PC-9 (cell line): ENCODE data around the gene CYP2B6. TPM values are rescaled to one million over a fixed set of nuclear protein-coding genes. Genes with fewer than 3 reads are reported as not detected.

Source experiments
- BruUV-seq: library from RNA; stranded (reverse); fragments of 400-500 nt; replicated peaks from 2 replicates; lab custom pipeline; 2021; lab: Mats Ljungman, UMichigan
- CTCF ChIA-PET: fragments of 300-600 bp; sonication (Branson Sonifier 250); formaldehyde crosslinking; loops from one replicate; lab custom pipeline; 2022; ENCODE audit warnings: antibody characterized with exemption; lab: Charles Lee
- POLR2A ChIA-PET: fragments of 300-600 bp; sonication (Branson Sonifier 250); formaldehyde crosslinking; loops from one replicate; lab custom pipeline; 2022; ENCODE audit warnings: antibody characterized with exemption; ENCODE audit not compliant: unreplicated experiment; lab: Charles Lee
- DNase-seq, 2 experiments: peaks; one replicate each; pipeline versions ENCODE4 v3.0.0 to v3.0.0-alpha.2; 2015 to 2022; ENCODE audit warnings: mixed read lengths in 1 of 2
- H2AFZ ChIP-seq: fragments of 200-600 bp; sonication (generic); 2 replicates; pipeline ENCODE4 v1.8.1; 2017; ENCODE audit warnings: antibody characterized with exemption
- H3F3A ChIP-seq: fragments of 200-600 bp; sonication (generic); 2 replicates; pipeline ENCODE4 v1.8.1; 2017; ENCODE audit warnings: antibody characterized with exemption, mild to moderate bottlenecking, low read depth; ENCODE audit not compliant: insufficient read depth
- H3K27ac ChIP-seq: fragments of 200-600 bp; sonication (generic); 2 replicates; pipeline ENCODE4 v1.6.1; 2016; ENCODE audit warnings: mixed run types
- H3K27me3 ChIP-seq: fragments of 200-600 bp; sonication (generic); 2 replicates; pipeline ENCODE4 v1.6.1; 2016; ENCODE audit warnings: low read depth, mixed run types; ENCODE audit not compliant: insufficient read depth
- H3K36me3 ChIP-seq: fragments of 200-600 bp; sonication (generic); 2 replicates; pipeline ENCODE4 v1.6.1; 2016; ENCODE audit warnings: low read depth, mixed run types
- H3K4me1 ChIP-seq: fragments of 200-600 bp; sonication (generic); replicated peaks from 2 replicates; pipeline ENCODE4 v1.6.1; 2016; ENCODE audit warnings: mixed run types; ENCODE audit not compliant: insufficient read depth
- H3K4me2 ChIP-seq: fragments of 200-600 bp; sonication (generic); 2 replicates; pipeline ENCODE4 v1.6.1; 2017; ENCODE audit warnings: mixed run types
- H3K4me3 ChIP-seq: fragments of 200-600 bp; sonication (generic); 2 replicates; pipeline ENCODE4 v1.6.1; 2016; ENCODE audit warnings: mixed run types
- H3K79me2 ChIP-seq: fragments of 200-600 bp; sonication (generic); 2 replicates; pipeline ENCODE4 v1.6.1; 2017; ENCODE audit warnings: low read depth, mixed run types
- H3K9me2 ChIP-seq: fragments of 200-600 bp; sonication (generic); 2 replicates; pipeline ENCODE4 v1.8.1; 2017; ENCODE audit warnings: mild to moderate bottlenecking; ENCODE audit not compliant: insufficient read depth
- H3K9me3 ChIP-seq: fragments of 200-600 bp; sonication (generic); 2 replicates; pipeline ENCODE4 v1.8.1; 2016; ENCODE audit warnings: low read depth; ENCODE audit not compliant: insufficient read depth
- H4K20me1 ChIP-seq: fragments of 200-600 bp; sonication (generic); 2 replicates; pipeline ENCODE4 v1.8.1; 2017; ENCODE audit not compliant: insufficient read depth
- CTCF ChIP-seq: fragments of 200-600 bp; sonication (generic); conservative IDR thresholded peaks from 2 replicates; pipeline ENCODE4 v1.6.1; 2017; ENCODE audit warnings: mixed run types, antibody characterized with exemption, mild to moderate bottlenecking, moderate library complexity
- EZH2 ChIP-seq: fragments of 200-600 bp; sonication (generic); IDR thresholded peaks from 2 replicates; pipeline ENCODE4 v1.8.0; 2017; ENCODE audit warnings: antibody characterized with exemption, low read depth
- intact Hi-C: fragments of 100-400 bp; cut with micrococcal nuclease; formaldehyde crosslinking; loops from one replicate; pipeline ENCODE4 v1.10.0; 2022; ENCODE audit not compliant: unreplicated experiment
- total RNA-seq: library from RNA; stranded (reverse); gene quantifications from 2 replicates; pipeline ENCODE4 v1.2.3, GENCODE V29; 2021

The CYP2B6 gene
- total RNA-seq, 1 experiment from 2014 or later, result not detected

- H3K4me3 ChIP-seq, result no peak overlapping the region
- DNase-seq, result no peak
- H3K4me2 ChIP-seq, result no peak overlapping the region
- H3K9me2 ChIP-seq, result no peaks in the 10 kb centered on the region
- H3K4me1 ChIP-seq, result peaks cover 16% of the 10 kb centered on the region
- no peak overlapping the region for H2AFZ ChIP-seq
- H3K27me3 ChIP-seq, result peaks cover 5% of the 10 kb centered on the region; the same call in 1 of the 2 replicates
- H4K20me1 ChIP-seq, result no peaks in the 10 kb centered on the region
- no peaks in the 10 kb centered on the region for H3K36me3 ChIP-seq
- TF ChIP-seq EZH2 (no peak), CTCF (no peak)
- H3K27ac ChIP-seq, result no peak overlapping the region
- BruUV-seq, result no TSS peak
- POLR2A ChIA-PET, result no interaction called here
- H3F3A ChIP-seq, result peaks cover 10% of the 10 kb centered on the region; the same call in 1 of the 2 replicates
- intact Hi-C loops, result no loop called here
- CTCF ChIA-PET, result no interaction called here
- no peaks in the 10 kb centered on the region for H3K79me2 ChIP-seq
- no peaks in the 10 kb centered on the region for H3K9me3 ChIP-seq
Measured at GRCh38 chr19:41027273-41027967, 36.3 kb downstream of the CYP2B6 start.

- TF ChIP-seq EZH2 (no peak), CTCF (no peak)
- CTCF ChIA-PET, result no interaction called here
- intact Hi-C loops, result no loop called here
Measured at GRCh38 chr19:41029524-41030432, 38.7 kb downstream of the CYP2B6 start.

GRCh38 chr19:41030651-41031050 is 39.6 kb downstream of the CYP2B6 start:
- Histone ChIP-seq H2AFZ (no peak overlapping the region), H3K27me3 (peaks cover 5% of the 10 kb centered on the region; the same call in 1 of the 2 replicates), H3K27ac (no peak overlapping the region), H4K20me1 (no peaks in the 10 kb centered on the region), H3K36me3 (no peaks in the 10 kb centered on the region), H3K9me2 (no peaks in the 10 kb centered on the region), H3K4me2 (peak overlapping the region; percentile 45; the same call in 1 of the 2 replicates), H3K4me3 (no peak overlapping the region), H3K4me1 (peaks cover 25% of the 10 kb centered on the region), H3K79me2 (no peaks in the 10 kb centered on the region), H3F3A (peaks cover 13% of the 10 kb centered on the region; the same call in 1 of the 2 replicates), H3K9me3 (no peaks in the 10 kb centered on the region)
- TF ChIP-seq CTCF (no peak), EZH2 (no peak)
- BruUV-seq, result no TSS peak
- DNase-seq, result no peak
- ChIA-PET POLR2A (no interaction called here), CTCF (no interaction called here)
- intact Hi-C loops, result no loop called here

More at GRCh38 chr19:41029524-41030432, 38.7 kb downstream of the CYP2B6 start:
- H2AFZ ChIP-seq, result no peak overlapping the region
- H3K36me3 ChIP-seq, result no peaks in the 10 kb centered on the region
- H3K27ac ChIP-seq, result no peak overlapping the region
- H3K79me2 ChIP-seq, result no peaks in the 10 kb centered on the region
- peaks cover 25% of the 10 kb centered on the region for H3K4me1 ChIP-seq
- H3K4me2 ChIP-seq, result no peak overlapping the region
- H3K4me3 ChIP-seq, result no peak overlapping the region
- no peaks in the 10 kb centered on the region for H3K9me3 ChIP-seq
- DNase-seq, result no peak
- H3K9me2 ChIP-seq, result no peaks in the 10 kb centered on the region
- no TSS peak for BruUV-seq
- POLR2A ChIA-PET, result no interaction called here
- peaks cover 13% of the 10 kb centered on the region; the same call in 1 of the 2 replicates for H3F3A ChIP-seq
- H4K20me1 ChIP-seq, result no peaks in the 10 kb centered on the region
- H3K27me3 ChIP-seq, result peaks cover 5% of the 10 kb centered on the region; the same call in 1 of the 2 replicates
